Type B pancreatic cell (in vitro differentiated cells): ENCODE measurements around the gene MTFMT. TPM values are rescaled to one million over a fixed set of nuclear protein-coding genes. Genes with fewer than 3 reads are reported as not detected.

ENCODE experiments used
- DNase-seq: peaks from one replicate; pipeline ENCODE4 v3.0.0; 2021; ENCODE audit warnings: mixed read lengths; ENCODE audit not compliant: unreplicated experiment; ENCODE audit errors: extremely low spot score
- H3K27ac Mint-ChIP-seq: 2 replicates; pipeline ENCODE4 v1.8.0; 2021; ENCODE audit warnings: mild to moderate bottlenecking, mixed read lengths
- H3K27me3 Mint-ChIP-seq: 2 replicates; pipeline ENCODE4 v1.8.0; 2021; ENCODE audit warnings: mixed read lengths
- H3K36me3 Mint-ChIP-seq: 2 replicates; pipeline ENCODE4 v1.8.0; 2021; ENCODE audit warnings: mixed read lengths
- H3K4me1 Mint-ChIP-seq: one replicate; pipeline ENCODE4 v1.8.0; 2021; ENCODE audit warnings: mixed read lengths; ENCODE audit not compliant: unreplicated experiment
- H3K4me3 Mint-ChIP-seq: 2 replicates; pipeline ENCODE4 v1.8.0; 2021; ENCODE audit warnings: mild to moderate bottlenecking, mixed read lengths
- H3K9me3 Mint-ChIP-seq: 2 replicates; pipeline ENCODE4 v1.8.0; 2021; ENCODE audit warnings: mixed read lengths
- CTCF ChIP-seq: fragments of 200-600 bp; sonication (generic); conservative IDR thresholded peaks from 2 replicates; pipeline ENCODE4 v1.5.0; 2021; ENCODE audit warnings: antibody characterized with exemption, mild to moderate bottlenecking
- total RNA-seq: library from RNA; stranded (reverse); gene quantifications from 2 replicates; pipeline ENCODE4 v1.2.1, GENCODE V29; 2021; ENCODE audit warnings: low replicate concordance

Gene MTFMT
- total RNA-seq, 1 donor from 2014 or later, result 19.5 TPM

- Mint-ChIP-seq H3K27ac (no peak overlapping the region), H3K4me1 (peaks cover 15% of the 10 kb centered on the region), H3K9me3 (no peaks in the 10 kb centered on the region), H3K27me3 (peaks cover 42% of the 10 kb centered on the region), H3K4me3 (peak overlapping the region; percentile 77), H3K36me3 (no peaks in the 10 kb centered on the region)
- no peak for DNase-seq
- no peak for TF ChIP-seq CTCF
Observed at GRCh38 chr15:65068403-65068788, 39.0 kb upstream of the MTFMT start.

DNA sequence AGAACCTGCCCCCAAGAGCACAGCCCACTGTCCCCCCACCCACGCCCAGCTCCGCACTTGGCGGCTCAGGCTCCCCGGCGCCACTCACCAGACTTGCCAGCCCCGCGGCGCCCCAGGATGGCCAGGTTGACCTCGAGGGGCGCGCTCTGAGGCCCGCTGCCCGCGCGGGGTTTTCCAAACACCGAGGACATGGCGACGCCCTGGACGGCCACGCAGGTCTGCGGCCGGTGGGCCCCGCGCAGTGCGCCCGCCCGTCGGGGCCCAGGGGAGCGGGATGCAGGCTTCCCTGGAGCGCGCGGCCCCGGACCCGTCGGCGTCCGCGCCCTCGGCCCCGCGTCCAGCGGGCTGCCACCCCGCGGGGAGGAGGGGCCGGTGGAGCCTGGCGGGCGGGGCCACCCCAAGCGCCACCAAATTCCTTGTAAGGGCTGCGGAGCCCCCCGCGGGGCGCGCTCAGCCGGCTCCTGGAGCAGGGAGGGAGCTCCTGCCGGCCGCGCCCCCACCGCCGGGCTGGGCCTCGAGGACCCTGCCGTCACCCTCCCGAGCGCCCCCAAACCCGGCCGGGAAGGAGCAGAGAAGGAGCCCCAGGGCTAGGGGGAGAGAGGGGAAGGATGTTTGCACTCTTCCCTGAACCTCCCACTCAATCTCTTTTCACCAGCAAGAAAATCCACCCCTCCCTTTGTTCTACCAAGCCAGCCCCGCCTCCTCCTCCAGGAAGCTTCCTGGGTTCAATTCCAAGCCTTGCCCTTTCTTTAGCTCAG, 38.4 kb upstream of the MTFMT start, which contains the start of gene RASL12:
TSS of gene RASL12 (minus strand) at position 347 of the 758 bp plus-strand sequence. CDS start at position 191, 156 bp downstream.
- peaks cover 42% of the 10 kb centered on the region for H3K27me3 Mint-ChIP-seq
- no peak within 1 kb of the TSS for H3K27ac Mint-ChIP-seq
- H3K4me3 Mint-ChIP-seq, result peak within 1 kb of the TSS; percentile 77
- H3K9me3 Mint-ChIP-seq, result no peaks in the 10 kb centered on the region
- H3K4me1 Mint-ChIP-seq, result peaks cover 15% of the 10 kb centered on the region
- H3K36me3 Mint-ChIP-seq, result no peaks in the 10 kb centered on the region
- no peak for TF ChIP-seq CTCF
- no peak for DNase-seq

DNA sequence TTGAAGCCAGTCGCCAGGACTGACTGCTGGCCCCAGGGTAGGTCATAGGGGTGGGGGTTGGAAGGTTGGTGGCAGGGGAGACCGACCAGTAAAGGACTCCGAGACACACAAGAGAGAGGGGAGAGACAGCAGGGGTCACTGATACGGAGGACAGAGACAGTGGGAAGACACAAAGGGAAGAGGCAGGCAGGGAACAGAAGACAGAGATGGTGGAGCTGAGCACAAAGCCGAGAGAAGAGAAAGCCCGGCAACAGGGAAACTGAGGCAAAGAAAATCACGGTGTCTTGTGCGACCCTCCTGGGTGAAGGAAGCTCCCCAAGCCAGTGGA, 37.8 kb upstream of the MTFMT start:
- DNase-seq, result no peak
- Mint-ChIP-seq H3K27me3 (peaks cover 42% of the 10 kb centered on the region), H3K4me1 (peaks cover 15% of the 10 kb centered on the region), H3K36me3 (no peaks in the 10 kb centered on the region), H3K27ac (no peak overlapping the region), H3K9me3 (no peaks in the 10 kb centered on the region), H3K4me3 (peak overlapping the region; percentile 74)
- TF ChIP-seq CTCF, result no peak

GRCh38 chr15:65066635-65067316, 37.3 kb upstream of the MTFMT start:
- no peaks in the 10 kb centered on the region for H3K36me3 Mint-ChIP-seq
- H3K9me3 Mint-ChIP-seq, result no peaks in the 10 kb centered on the region
- DNase-seq, result no peak
- peaks cover 15% of the 10 kb centered on the region for H3K4me1 Mint-ChIP-seq
- peaks cover 42% of the 10 kb centered on the region for H3K27me3 Mint-ChIP-seq
- TF ChIP-seq CTCF, result no peak
- peak overlapping the region; percentile 74 for H3K4me3 Mint-ChIP-seq
- H3K27ac Mint-ChIP-seq, result no peak overlapping the region

GRCh38 chr15:65066001-65066634, 36.7 kb upstream of the MTFMT start:
- Mint-ChIP-seq H3K27me3 (peaks cover 42% of the 10 kb centered on the region), H3K4me3 (no peak overlapping the region), H3K4me1 (peaks cover 15% of the 10 kb centered on the region), H3K36me3 (no peaks in the 10 kb centered on the region), H3K27ac (peak overlapping the region; percentile 32), H3K9me3 (no peaks in the 10 kb centered on the region)
- no peak for TF ChIP-seq CTCF
- DNase-seq, result no peak
